Trophoblast cell (in vitro differentiated cells and primary cell): ENCODE results near the gene UBE2G1.
A peak's percentile ranks its signal among the peaks of the same experiment; 100 is the strongest.

ENCODE experiments used
- DNase-seq, 2 donors: peaks; one replicate each; pipeline ENCODE4 v3.0.0-alpha.2; 2016
- H2AFZ ChIP-seq: 2 replicates; pipeline ENCODE4 v1.6.1; 2013; ENCODE audit warnings: low read length, moderate library complexity, mild to moderate bottlenecking; ENCODE audit not compliant: insufficient read depth, poor library complexity
- H2AK5ac ChIP-seq: 2 replicates; pipeline ENCODE4 v1.6.1; 2013; ENCODE audit warnings: mild to moderate bottlenecking, low read length
- H2BK120ac ChIP-seq: 2 replicates; pipeline ENCODE4 v1.6.1; 2013; ENCODE audit warnings: low read length, mild to moderate bottlenecking, moderate library complexity; ENCODE audit not compliant: insufficient read depth, poor library complexity
- H2BK12ac ChIP-seq: 2 replicates; pipeline ENCODE4 v1.6.1; 2013; ENCODE audit warnings: mild to moderate bottlenecking, low read length, moderate library complexity
- H2BK5ac ChIP-seq: 2 replicates; pipeline ENCODE4 v1.6.1; 2013; ENCODE audit warnings: low read length, low read depth, moderate library complexity, mild to moderate bottlenecking; ENCODE audit not compliant: poor library complexity
- H3K14ac ChIP-seq: 2 replicates; pipeline ENCODE4 v1.6.1; 2013; ENCODE audit warnings: mild to moderate bottlenecking, low read length
- H3K18ac ChIP-seq: 2 replicates; pipeline ENCODE4 v1.6.1; 2013; ENCODE audit warnings: mild to moderate bottlenecking, low read length
- H3K23ac ChIP-seq: 2 replicates; pipeline ENCODE4 v1.6.1; 2013; ENCODE audit warnings: low read length
- H3K27ac ChIP-seq: 2 replicates; pipeline ENCODE4 v1.5.1; 2013; ENCODE audit warnings: low read depth, mild to moderate bottlenecking, inconsistent platforms, low read length, moderate library complexity
- H3K27me3 ChIP-seq: 2 replicates; pipeline ENCODE4 v1.6.1; 2013; ENCODE audit warnings: inconsistent platforms, mild to moderate bottlenecking, low read length, moderate library complexity; ENCODE audit not compliant: insufficient read depth
- H3K36me3 ChIP-seq, 2 experiments: 1 replicate in 1 of 2; 2 replicates in 1 of 2; pipeline ENCODE4 v1.6.1; 2013; ENCODE audit warnings: low read length in 2 of 2, mild to moderate bottlenecking in 2 of 2, moderate library complexity in 1 of 2; ENCODE audit not compliant: insufficient read depth in 2 of 2, control insufficient read depth in 1 of 2
- H3K4ac ChIP-seq: 2 replicates; pipeline ENCODE4 v1.6.1; 2013; ENCODE audit warnings: low read depth, mild to moderate bottlenecking, low read length, moderate library complexity
- H3K4me1 ChIP-seq, 2 experiments: 1 replicate in 1 of 2; 2 replicates in 1 of 2; pipeline ENCODE4 v1.6.1; 2013; ENCODE audit warnings: low read length in 2 of 2, mild to moderate bottlenecking in 2 of 2, moderate library complexity in 1 of 2; ENCODE audit not compliant: insufficient read depth in 2 of 2, control insufficient read depth in 1 of 2
- H3K4me2 ChIP-seq: 2 replicates; pipeline ENCODE4 v1.6.1; 2013; ENCODE audit warnings: inconsistent platforms, mild to moderate bottlenecking, low read length, moderate library complexity
- H3K4me3 ChIP-seq: 2 replicates; pipeline ENCODE4 v1.5.1; 2013; ENCODE audit warnings: mild to moderate bottlenecking, low read depth, low read length, inconsistent platforms
- H3K79me1 ChIP-seq: one replicate; pipeline ENCODE4 v1.6.1; 2013; ENCODE audit warnings: low read length
- H3K79me2 ChIP-seq: 2 replicates; pipeline ENCODE4 v1.6.1; 2013; ENCODE audit warnings: low read length, mild to moderate bottlenecking; ENCODE audit not compliant: control insufficient read depth, insufficient read depth, poor library complexity
- H3K9ac ChIP-seq: 2 replicates; pipeline ENCODE4 v1.6.1; 2013; ENCODE audit warnings: mild to moderate bottlenecking, low read length
- H3K9me3 ChIP-seq: 2 replicates; pipeline ENCODE4 v1.6.1; 2013; ENCODE audit warnings: low read depth, mild to moderate bottlenecking, control low read depth, inconsistent platforms, low read length; ENCODE audit not compliant: insufficient read depth
- H4K12ac ChIP-seq: 2 replicates; pipeline ENCODE4 v1.6.1; 2013; ENCODE audit warnings: low read depth, mild to moderate bottlenecking, low read length, moderate library complexity
- H4K8ac ChIP-seq: 2 replicates; pipeline ENCODE4 v1.6.1; 2013; ENCODE audit warnings: low read depth, mild to moderate bottlenecking, low read length, moderate library complexity
- H4K91ac ChIP-seq: one replicate; pipeline ENCODE4 v1.6.1; 2013; ENCODE audit warnings: low read depth, mild to moderate bottlenecking, low read length, moderate library complexity
- WGBS: extraction: QIAGEN DNeasy Blood & Tissue Kit; methylation state at CpG from one replicate; pipeline ENCODE4 v1.1.7; 2013; ENCODE audit warnings: missing lambda C conversion rate; ENCODE audit not compliant: insufficient read length, insufficient coverage; ENCODE audit errors: extremely low coverage; 5-methylcytosine and 5-hydroxymethylcytosine counted together

The UBE2G1 gene

GRCh38 chr17:4407851-4408250 lies 41.4 kb upstream of the UBE2G1 start:
- DNase-seq = peak; percentile 92 to 94
- H3K79me2 ChIP-seq = no peaks in the 10 kb centered on the region
- H4K12ac ChIP-seq = no peak overlapping the region
- peak overlapping the region; percentile 78 for H4K91ac ChIP-seq
- peak overlapping the region; percentile 91 for H3K27ac ChIP-seq
- no peaks in the 10 kb centered on the region for H3K27me3 ChIP-seq
- no peak overlapping the region for H3K18ac ChIP-seq
- H4K8ac ChIP-seq = no peak overlapping the region
- no peak overlapping the region for H3K9ac ChIP-seq
- peaks cover 5 to 15% of the 10 kb centered on the region in 2 experiments for H3K4me1 ChIP-seq
- no peak overlapping the region for H2AFZ ChIP-seq
- H3K4me3 ChIP-seq = no peak overlapping the region
- H3K4ac ChIP-seq = no peak overlapping the region
- no peak overlapping the region for H2BK12ac ChIP-seq
- no CpG with 5 or more reads among the region's 8 CpGs for WGBS
- no peak overlapping the region for H3K23ac ChIP-seq
- H3K79me1 ChIP-seq = peaks cover 11% of the 10 kb centered on the region
- H3K36me3 ChIP-seq = no peaks in the 10 kb centered on the region
- H3K9me3 ChIP-seq = no peaks in the 10 kb centered on the region
- peak overlapping the region; percentile 54 for H2BK120ac ChIP-seq
- no peak overlapping the region for H3K4me2 ChIP-seq
- H2BK5ac ChIP-seq = peak overlapping the region; percentile 79
- no peak overlapping the region for H2AK5ac ChIP-seq
- no peak overlapping the region for H3K14ac ChIP-seq

GRCh38 chr17:4407216-4407615 lies 40.7 kb upstream of the UBE2G1 start:
- Histone ChIP-seq H3K79me1 (peaks cover 11% of the 10 kb centered on the region), H3K27me3 (no peaks in the 10 kb centered on the region), H3K4me3 (no peak overlapping the region), H3K4me1 (peaks cover 5 to 15% of the 10 kb centered on the region in 2 experiments), H2BK5ac (peak overlapping the region; percentile 79), H4K8ac (no peak overlapping the region), H3K79me2 (no peaks in the 10 kb centered on the region), H3K4me2 (no peak overlapping the region), H3K14ac (no peak overlapping the region), H3K18ac (no peak overlapping the region), H2AK5ac (no peak overlapping the region), H3K36me3 (no peaks in the 10 kb centered on the region), H3K9ac (no peak overlapping the region), H2BK12ac (no peak overlapping the region), H3K9me3 (no peaks in the 10 kb centered on the region), H2BK120ac (peak overlapping the region; percentile 54), H3K4ac (no peak overlapping the region), H2AFZ (no peak overlapping the region), H4K91ac (no peak overlapping the region), H4K12ac (no peak overlapping the region), H3K23ac (no peak overlapping the region), H3K27ac (peak overlapping the region; percentile 91)
- peak; percentile 99 for DNase-seq
- no CpG with 5 or more reads among the region's 7 CpGs for WGBS

- no CpG with 5 or more reads among the region's 10 CpGs for WGBS
- Histone ChIP-seq H2AK5ac (peak overlapping the region; percentile 22), H4K8ac (peak overlapping the region; percentile 82), H2BK120ac (peak overlapping the region; percentile 96), H3K4me2 (no peak overlapping the region), H4K12ac (peak overlapping the region; percentile 47), H3K79me2 (no peaks in the 10 kb centered on the region), H3K27me3 (no peaks in the 10 kb centered on the region), H3K36me3 (no peaks in the 10 kb centered on the region), H3K4ac (peak overlapping the region; percentile 82), H3K18ac (peak overlapping the region; percentile 3), H3K14ac (peak overlapping the region; percentile 86), H2BK12ac (peak overlapping the region; percentile 92), H3K4me3 (no peak overlapping the region), H3K27ac (peak overlapping the region; percentile 56), H3K9ac (no peak overlapping the region), H2BK5ac (peak overlapping the region; percentile 75), H2AFZ (no peak overlapping the region), H3K23ac (no peak overlapping the region), H3K9me3 (peaks cover 1% of the 10 kb centered on the region), H3K79me1 (peaks cover 11% of the 10 kb centered on the region), H3K4me1 (peaks cover 5 to 15% of the 10 kb centered on the region in 2 experiments), H4K91ac (peak overlapping the region; percentile 96)
- DNase-seq = peak; percentile 78 to 81
Measured at GRCh38 chr17:4406386-4406785, 39.9 kb upstream of the UBE2G1 start.

- Histone ChIP-seq H3K4me1 (peaks cover 5 to 15% of the 10 kb centered on the region in 2 experiments), H2AFZ (no peak overlapping the region), H2BK120ac (peak overlapping the region; percentile 70), H3K27ac (peak overlapping the region; percentile 19), H2BK12ac (peak overlapping the region; percentile 76), H3K79me1 (peaks cover 11% of the 10 kb centered on the region), H4K91ac (peak overlapping the region; percentile 96), H2AK5ac (peak overlapping the region; percentile 19), H2BK5ac (peak overlapping the region; percentile 43), H3K36me3 (no peaks in the 10 kb centered on the region), H4K8ac (peak overlapping the region; percentile 48), H3K79me2 (no peaks in the 10 kb centered on the region), H3K27me3 (no peaks in the 10 kb centered on the region), H3K4me3 (no peak overlapping the region), H3K23ac (no peak overlapping the region), H3K9ac (no peak overlapping the region), H4K12ac (no peak overlapping the region), H3K9me3 (peaks cover 1% of the 10 kb centered on the region), H3K18ac (no peak overlapping the region), H3K14ac (peak overlapping the region; percentile 12), H3K4me2 (no peak overlapping the region), H3K4ac (peak overlapping the region; percentile 28)
- DNase-seq = no peak
- WGBS = no CpG with 5 or more reads among the region's 5 CpGs
Measured at GRCh38 chr17:4405699-4406098, 39.2 kb upstream of the UBE2G1 start.
